Fibroblast of mammary gland (primary cell): ENCODE data around the gene CMTM8.

Experiments
- DNase-seq: peaks from one replicate; pipeline ENCODE4 v3.0.0-alpha.2; 2010; ENCODE audit warnings: low read depth
- H3K4me3 ChIP-seq: 2 replicates; pipeline ENCODE4 v1.5.1; 2011; ENCODE audit warnings: low read depth, mild to moderate bottlenecking, low read length, moderate library complexity; ENCODE audit not compliant: control insufficient read depth
- CTCF ChIP-seq: conservative IDR thresholded peaks from 2 replicates; pipeline ENCODE4 v1.5.1; 2011; ENCODE audit warnings: low read depth, low read length, inconsistent platforms; ENCODE audit not compliant: control insufficient read depth, insufficient read depth

CMTM8 gene

GRCh38 chr3:32372213-32372490, 133.7 kb downstream of the CMTM8 start:
- no peak for DNase-seq
- no peak for TF ChIP-seq CTCF
- H3K4me3 ChIP-seq, result no peak overlapping the region

- no peak for TF ChIP-seq CTCF
- H3K4me3 ChIP-seq, result no peak overlapping the region
- DNase-seq, result no peak
Observed at GRCh38 chr3:32373276-32373675, 134.8 kb downstream of the CMTM8 start.

- TF ChIP-seq CTCF, result no peak
- no peak for DNase-seq
- H3K4me3 ChIP-seq, result no peak overlapping the region
Observed at GRCh38 chr3:32373844-32374243, 135.4 kb downstream of the CMTM8 start.

- TF ChIP-seq CTCF, result peak; percentile 69
- peak; percentile 77 for DNase-seq
- H3K4me3 ChIP-seq, result no peak overlapping the region
Observed at GRCh38 chr3:32374788-32375595, 136.5 kb downstream of the CMTM8 start.

GRCh38 chr3:32375596-32375930, 137.1 kb downstream of the CMTM8 start:
- no peak overlapping the region for H3K4me3 ChIP-seq
- DNase-seq, result no peak
- TF ChIP-seq CTCF, result no peak

DNA sequence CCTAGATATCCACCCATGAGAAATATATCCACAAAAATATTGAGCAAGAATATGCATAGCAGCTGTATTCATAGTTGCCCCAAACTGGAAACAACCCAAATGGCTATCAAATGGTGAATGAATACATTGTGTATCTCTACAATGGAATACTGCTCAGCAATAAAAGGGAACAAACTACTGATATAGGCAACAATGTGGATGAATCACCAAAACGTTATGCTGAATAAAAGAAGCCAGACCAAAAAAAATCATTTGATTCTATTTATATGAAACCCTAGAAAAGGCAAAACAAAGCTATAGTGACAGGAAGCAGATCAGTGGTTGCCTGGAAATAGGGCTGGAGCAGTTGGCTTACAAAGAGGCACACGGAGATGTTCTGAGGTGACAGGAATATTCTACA, 137.6 kb downstream of the CMTM8 start:
- no peak for TF ChIP-seq CTCF
- no peak overlapping the region for H3K4me3 ChIP-seq
- peak; percentile 12 for DNase-seq
